ENCODE data around the gene KRT16.

DNA sequence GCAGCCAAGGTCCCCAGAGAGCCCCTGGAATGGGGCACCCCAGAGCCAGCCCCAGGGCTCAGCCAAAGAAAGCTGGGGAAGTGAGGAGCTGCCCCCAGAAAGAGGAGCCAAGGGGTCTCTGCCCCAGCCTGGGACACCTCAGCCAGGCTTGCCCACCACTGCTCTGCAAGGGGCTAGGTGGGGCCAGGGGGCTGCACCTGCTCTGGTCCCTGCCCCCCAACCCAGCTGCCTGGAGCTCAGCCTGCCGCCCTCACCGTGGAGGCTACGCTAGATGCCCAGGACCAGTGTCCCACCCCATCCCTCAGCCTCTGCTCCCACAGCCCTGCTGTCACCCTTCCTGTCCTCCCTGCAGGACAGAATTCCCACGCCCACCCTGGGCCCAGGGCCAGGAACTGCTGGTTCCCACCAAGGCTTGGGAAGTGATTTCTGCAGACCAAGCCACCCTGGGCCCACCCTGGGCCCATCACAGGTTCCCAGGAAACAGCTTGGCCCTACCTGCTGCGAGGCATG, 39.9 kb upstream of the KRT16 start:
- TF ChIP-seq POLR2AphosphoS5 (IDR thresholded peaks at IDR 0.05; ENCODE audit: low read depth, low read length) (no peak), ZNF274 (IDR thresholded peaks at IDR 0.05; ENCODE audit: low read depth, low read length) (no peak), TCF7L2 (IDR thresholded peaks at IDR 0.05; ENCODE audit: borderline replicate concordance, extremely low read depth, insufficient read depth, insufficient read length) (no peak), FOSL1 (IDR thresholded peaks at IDR 0.05; ENCODE audit: low read depth) (no peak), POLR2A (IDR thresholded peaks at IDR 0.05; ENCODE audit: borderline replicate concordance, extremely low read depth, insufficient read depth, insufficient read length) (no peak), ELF1 (IDR thresholded peaks at IDR 0.05; ENCODE audit: borderline replicate concordance, low read depth) (no peak), SRF (IDR thresholded peaks at IDR 0.05; ENCODE audit: low read depth) (no peak)
- TF ChIP-seq, protein P1, sequence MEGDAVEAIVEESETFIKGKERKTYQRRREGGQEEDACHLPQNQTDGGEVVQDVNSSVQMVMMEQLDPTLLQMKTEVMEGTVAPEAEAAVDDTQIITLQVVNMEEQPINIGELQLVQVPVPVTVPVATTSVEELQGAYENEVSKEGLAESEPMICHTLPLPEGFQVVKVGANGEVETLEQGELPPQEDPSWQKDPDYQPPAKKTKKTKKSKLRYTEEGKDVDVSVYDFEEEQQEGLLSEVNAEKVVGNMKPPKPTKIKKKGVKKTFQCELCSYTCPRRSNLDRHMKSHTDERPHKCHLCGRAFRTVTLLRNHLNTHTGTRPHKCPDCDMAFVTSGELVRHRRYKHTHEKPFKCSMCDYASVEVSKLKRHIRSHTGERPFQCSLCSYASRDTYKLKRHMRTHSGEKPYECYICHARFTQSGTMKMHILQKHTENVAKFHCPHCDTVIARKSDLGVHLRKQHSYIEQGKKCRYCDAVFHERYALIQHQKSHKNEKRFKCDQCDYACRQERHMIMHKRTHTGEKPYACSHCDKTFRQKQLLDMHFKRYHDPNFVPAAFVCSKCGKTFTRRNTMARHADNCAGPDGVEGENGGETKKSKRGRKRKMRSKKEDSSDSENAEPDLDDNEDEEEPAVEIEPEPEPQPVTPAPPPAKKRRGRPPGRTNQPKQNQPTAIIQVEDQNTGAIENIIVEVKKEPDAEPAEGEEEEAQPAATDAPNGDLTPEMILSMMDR (IDR thresholded peaks at IDR 0.05 in 2 of 3, conservative IDR thresholded peaks at IDR 0.05 in 1 of 3; ENCODE audit: borderline replicate concordance in 1 of 3, insufficient read depth in 1 of 3, low read depth in 2 of 3, low read length in 2 of 3): no peak
